Activated CD4-positive, alpha-beta T cell treated with anti-CD3 and anti-CD28 coated beads for 36 hours (primary cell): ENCODE results near the gene ZSWIM1. TPM values are rescaled to one million over a fixed set of nuclear protein-coding genes. Genes with fewer than 3 reads are reported as not detected.

Experiments used
- ATAC-seq: fragments of 200-7000 bp; cut with Tn5 transposase; one replicate; pipeline ENCODE4 v1.10.0; 2021; ENCODE audit warnings: mild to moderate bottlenecking, moderate library complexity
- CTCF ChIA-PET: fragments of 350-600 bp; sonication (Branson Sonifier 250); formaldehyde crosslinking; loops from one replicate; lab custom pipeline; 2021; ENCODE audit warnings: antibody characterized with exemption; lab: Charles Lee
- POLR2A ChIA-PET: fragments of 350-600 bp; sonication (Branson Sonifier 250); formaldehyde crosslinking; loops from one replicate; lab custom pipeline; 2021; ENCODE audit warnings: antibody characterized with exemption, inconsistent platforms; lab: Charles Lee
- DNase-seq: peaks from one replicate; pipeline ENCODE4 v3.0.0-alpha.2; 2020
- H3K27ac Mint-ChIP-seq: one replicate; pipeline ENCODE4 v1.8.0; 2021; ENCODE audit warnings: mixed read lengths
- H3K27me3 Mint-ChIP-seq: one replicate; pipeline ENCODE4 v1.8.0; 2021; ENCODE audit warnings: mixed read lengths
- H3K36me3 Mint-ChIP-seq: one replicate; pipeline ENCODE4 v1.8.0; 2021; ENCODE audit warnings: low read depth, mixed read lengths
- H3K4me1 Mint-ChIP-seq: one replicate; pipeline ENCODE4 v1.8.0; 2021; ENCODE audit warnings: mixed read lengths
- H3K4me3 Mint-ChIP-seq: one replicate; pipeline ENCODE4 v1.8.0; 2021; ENCODE audit warnings: mild to moderate bottlenecking, moderate library complexity, mixed read lengths
- H3K9me3 Mint-ChIP-seq: one replicate; pipeline ENCODE4 v1.8.0; 2021; ENCODE audit warnings: low read depth, mixed read lengths
- intact Hi-C, 2 experiments: fragments of 100-400 bp; cut with DNase I in 1 of 2; cut with micrococcal nuclease in 1 of 2; formaldehyde crosslinking; loops; one replicate each; pipeline versions ENCODE4 v1.14.2 to v1.15.1; 2022 to 2024; cut with DNase I, micrococcal nuclease
- total RNA-seq, 2 experiments: library from RNA; stranded (reverse); gene quantifications; one replicate each; pipeline ENCODE4 v1.2.3, GENCODE V29; 2021

The ZSWIM1 gene
- total RNA-seq, 2 experiments from 2014 or later, result 9.4 to 10.7 TPM

GRCh38 chr20:45909817-45910669 is 29.0 kb downstream of the ZSWIM1 start:
- POLR2A ChIA-PET, result interaction anchor here (0.7 kb wide), 1 partner anchor 34 kb away, joined by 5 read pairs; no protein-coding TSS in a partner anchor
- Mint-ChIP-seq H3K4me1 (peaks cover 16% of the 10 kb centered on the region), H3K36me3 (no peaks in the 10 kb centered on the region), H3K27ac (no peak overlapping the region), H3K27me3 (peaks cover 12% of the 10 kb centered on the region), H3K4me3 (peak overlapping the region; percentile 68), H3K9me3 (no peaks in the 10 kb centered on the region)
- ATAC-seq, result no peak
- no peak for DNase-seq
- CTCF ChIA-PET, result interaction anchor here (1.1 to 1.5 kb wide), 3 partner anchors 21 to 111 kb away, joined by 3 to 5 read pairs (median 4); no protein-coding TSS in a partner anchor
- intact Hi-C loops, result loop anchor here (1.0 kb wide), 3 partner anchors 25 to 98 kb away; partner anchors contain the start of genes UBE2C (in 1 of the 2) and ZSWIM1 (in 1 of the 2)

GRCh38 chr20:45910670-45911485 is 29.9 kb downstream of the ZSWIM1 start:
- H3K27me3 Mint-ChIP-seq, result peaks cover 12% of the 10 kb centered on the region
- intact Hi-C loops, result loop anchor here (1.0 kb wide), 7 partner anchors 20 to 453 kb away; partner anchors contain the start of genes ACOT8 (in 2 of the 2), UBE2C (in 2 of the 2), ZSWIM3 (in 2 of the 2) and CTSA (in 1 of the 2)
- no peaks in the 10 kb centered on the region for H3K9me3 Mint-ChIP-seq
- DNase-seq, result peak; percentile 98
- CTCF ChIA-PET, result interaction anchor here (0.7 to 1.5 kb wide), 5 partner anchors 9 to 112 kb away, joined by 3 to 5 read pairs (median 3); no protein-coding TSS in a partner anchor
- ATAC-seq, result peak; percentile 92
- no peaks in the 10 kb centered on the region for H3K36me3 Mint-ChIP-seq
- peak overlapping the region; percentile 68 for H3K4me3 Mint-ChIP-seq
- peaks cover 16% of the 10 kb centered on the region for H3K4me1 Mint-ChIP-seq
- POLR2A ChIA-PET, result interaction anchor here (0.7 kb wide), 1 partner anchor 33 kb away, joined by 5 read pairs; no protein-coding TSS in a partner anchor
- peak overlapping the region; percentile 80 for H3K27ac Mint-ChIP-seq

DNA sequence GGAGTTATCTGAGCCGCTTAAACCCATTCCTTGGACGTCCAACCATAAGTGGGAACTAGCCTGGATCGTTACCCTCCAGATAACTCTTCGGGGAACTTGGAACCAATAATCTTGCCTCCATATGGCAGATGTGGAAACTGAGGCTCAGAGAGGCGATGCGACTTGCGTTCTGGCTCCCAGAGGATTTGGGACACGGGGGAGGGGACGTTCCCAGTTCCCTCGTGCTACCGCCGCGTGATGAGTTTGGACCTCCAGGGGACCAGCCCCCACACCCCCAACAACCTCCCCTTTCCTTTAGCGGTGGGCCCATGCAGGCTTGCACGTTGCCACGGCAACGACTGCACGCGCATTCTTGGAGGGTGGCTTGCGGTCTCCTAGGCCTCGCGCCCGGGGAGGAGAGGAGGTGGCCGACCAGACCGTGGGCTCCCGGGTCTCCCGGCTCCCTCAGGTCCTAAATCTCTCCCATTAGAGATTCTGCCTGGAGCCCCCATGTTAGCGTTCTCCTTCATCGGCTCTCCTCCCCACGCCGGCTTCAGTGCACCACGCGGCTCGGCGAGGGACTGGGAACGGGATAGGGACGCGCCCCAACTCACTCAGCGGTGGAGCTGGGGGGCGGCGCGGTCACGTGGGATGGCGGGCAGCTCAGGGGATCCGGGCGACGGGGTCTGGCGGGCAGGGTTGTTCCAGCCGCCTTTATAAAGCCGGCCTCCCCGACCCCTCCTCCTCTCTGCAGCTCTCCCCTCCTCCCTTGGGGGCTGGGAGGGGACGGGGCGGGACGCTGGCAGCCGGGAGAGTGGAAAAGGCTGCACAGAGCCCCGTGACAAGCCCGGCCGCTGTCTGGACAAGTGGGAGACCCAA is 30.7 kb downstream of the ZSWIM1 start, which contains the start of gene PLTP:
TSS of gene PLTP (minus strand) at position 670 of the 858 bp plus-strand sequence. CDS start 703 bp downstream, outside the sequence.
- Mint-ChIP-seq H3K4me3 (peak within 1 kb of the TSS; percentile 68), H3K4me1 (peaks cover 16% of the 10 kb centered on the region), H3K9me3 (no peaks in the 10 kb centered on the region), H3K27ac (peak within 1 kb of the TSS; percentile 71), H3K27me3 (peaks cover 19% of the 10 kb centered on the region), H3K36me3 (no peaks in the 10 kb centered on the region)
- intact Hi-C loops, result loop anchor here (1.0 kb wide), 6 partner anchors 20 to 453 kb away; partner anchors contain the start of genes ACOT8 (in 2 of the 2), ZSWIM3 (in 2 of the 2), CTSA (in 1 of the 2) and NEURL2 (in 1 of the 2)
- ChIA-PET POLR2A (no interaction called here), CTCF (interaction anchor here (1.0 to 1.1 kb wide), 2 partner anchors 23 to 61 kb away, joined by 3 to 5 read pairs; no protein-coding TSS in a partner anchor)
- DNase-seq (peak; percentile 50), ATAC-seq (no peak)

GRCh38 chr20:45912344-45912682 is 31.3 kb downstream of the ZSWIM1 start:
- POLR2A ChIA-PET, result no interaction called here
- Mint-ChIP-seq H3K36me3 (no peaks in the 10 kb centered on the region), H3K27me3 (peaks cover 21% of the 10 kb centered on the region), H3K9me3 (no peaks in the 10 kb centered on the region), H3K27ac (no peak overlapping the region), H3K4me3 (peak overlapping the region; percentile 68), H3K4me1 (peaks cover 16% of the 10 kb centered on the region)
- intact Hi-C loops, result no loop called here
- CTCF ChIA-PET, result no interaction called here
- no peak for DNase-seq
- no peak for ATAC-seq

DNA sequence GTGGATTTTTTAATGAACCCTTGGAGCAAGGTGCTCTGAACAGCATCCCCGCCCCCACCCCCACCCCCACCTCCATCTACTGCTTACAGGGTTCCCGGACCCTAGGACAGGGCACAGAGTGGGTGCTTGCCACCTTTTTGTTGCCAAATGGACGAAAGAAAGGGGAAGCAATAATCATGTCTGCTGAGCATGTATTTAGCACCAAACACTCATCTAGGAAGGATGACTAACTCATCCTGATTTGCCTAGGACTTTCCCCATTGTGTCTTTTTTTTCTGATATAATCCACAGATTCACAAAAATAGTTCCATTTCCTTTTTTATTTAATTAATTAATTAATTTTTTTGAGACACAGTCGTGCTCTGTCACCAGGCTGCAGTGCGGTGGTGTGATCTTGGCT is 32.1 kb downstream of the ZSWIM1 start:
- intact Hi-C loops, result no loop called here
- ChIA-PET CTCF (no interaction called here), POLR2A (no interaction called here)
- peaks cover 24% of the 10 kb centered on the region for H3K27me3 Mint-ChIP-seq
- peaks cover 16% of the 10 kb centered on the region for H3K4me1 Mint-ChIP-seq
- no peak for ATAC-seq
- H3K27ac Mint-ChIP-seq, result no peak overlapping the region
- H3K4me3 Mint-ChIP-seq, result no peak overlapping the region
- no peak for DNase-seq
- H3K36me3 Mint-ChIP-seq, result no peaks in the 10 kb centered on the region
- H3K9me3 Mint-ChIP-seq, result no peaks in the 10 kb centered on the region

- ChIA-PET POLR2A (interaction anchor here (0.6 to 0.7 kb wide), 3 partner anchors 10 to 19 kb away, joined by 3 to 6 read pairs (median 5); partner anchors contain the start of gene PCIF1), CTCF (interaction anchor here (1.0 kb wide), 1 partner anchor 10 kb away, joined by 4 read pairs; no protein-coding TSS in a partner anchor)
- ATAC-seq (no peak), DNase-seq (no peak)
- Mint-ChIP-seq H3K27me3 (peaks cover 26% of the 10 kb centered on the region), H3K36me3 (no peaks in the 10 kb centered on the region), H3K9me3 (no peaks in the 10 kb centered on the region), H3K27ac (no peak overlapping the region), H3K4me3 (no peak overlapping the region), H3K4me1 (peaks cover 5% of the 10 kb centered on the region)
- intact Hi-C loops, result no loop called here
Measured at GRCh38 chr20:45917790-45918141, 36.7 kb downstream of the ZSWIM1 start.

DNA sequence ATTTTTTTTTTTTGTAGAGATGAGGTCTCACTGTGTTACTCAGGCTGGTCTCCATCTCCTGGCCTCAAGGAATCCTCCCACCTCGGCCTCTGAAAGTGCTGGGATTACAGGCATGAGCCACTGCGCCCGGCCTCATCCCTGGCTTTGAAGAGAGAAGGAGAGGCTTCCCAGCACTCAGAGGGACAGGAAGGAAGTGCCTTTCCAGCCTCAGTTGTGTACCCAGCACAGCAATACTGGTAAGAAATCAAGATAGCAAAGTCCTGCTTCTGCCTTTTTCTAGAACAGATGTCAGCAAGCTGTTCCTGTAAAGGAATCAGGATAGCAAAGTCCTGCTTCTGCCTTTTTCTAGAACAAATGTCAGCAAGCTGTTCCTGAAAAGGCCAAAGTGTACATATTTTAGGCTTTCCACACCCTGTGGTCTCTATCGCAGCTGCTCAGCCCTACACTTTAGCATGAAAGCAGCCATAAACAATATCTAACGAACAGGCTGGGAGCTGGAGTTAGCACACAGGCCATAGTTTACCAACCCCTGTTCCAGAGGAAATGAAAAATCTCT is 37.2 kb downstream of the ZSWIM1 start:
- Mint-ChIP-seq H3K4me1 (peaks cover 4% of the 10 kb centered on the region), H3K9me3 (no peaks in the 10 kb centered on the region), H3K4me3 (no peak overlapping the region), H3K27me3 (peaks cover 25% of the 10 kb centered on the region), H3K27ac (no peak overlapping the region), H3K36me3 (no peaks in the 10 kb centered on the region)
- CTCF ChIA-PET, result interaction anchor here (1.0 to 1.1 kb wide), 2 partner anchors 9 to 482 kb away, joined by 3 to 4 read pairs; no protein-coding TSS in a partner anchor
- no peak for ATAC-seq
- no peak for DNase-seq
- POLR2A ChIA-PET, result interaction anchor here (0.6 to 0.7 kb wide), 3 partner anchors 10 to 20 kb away, joined by 3 to 6 read pairs (median 5); partner anchors contain the start of gene PCIF1
- intact Hi-C loops, result no loop called here

DNA sequence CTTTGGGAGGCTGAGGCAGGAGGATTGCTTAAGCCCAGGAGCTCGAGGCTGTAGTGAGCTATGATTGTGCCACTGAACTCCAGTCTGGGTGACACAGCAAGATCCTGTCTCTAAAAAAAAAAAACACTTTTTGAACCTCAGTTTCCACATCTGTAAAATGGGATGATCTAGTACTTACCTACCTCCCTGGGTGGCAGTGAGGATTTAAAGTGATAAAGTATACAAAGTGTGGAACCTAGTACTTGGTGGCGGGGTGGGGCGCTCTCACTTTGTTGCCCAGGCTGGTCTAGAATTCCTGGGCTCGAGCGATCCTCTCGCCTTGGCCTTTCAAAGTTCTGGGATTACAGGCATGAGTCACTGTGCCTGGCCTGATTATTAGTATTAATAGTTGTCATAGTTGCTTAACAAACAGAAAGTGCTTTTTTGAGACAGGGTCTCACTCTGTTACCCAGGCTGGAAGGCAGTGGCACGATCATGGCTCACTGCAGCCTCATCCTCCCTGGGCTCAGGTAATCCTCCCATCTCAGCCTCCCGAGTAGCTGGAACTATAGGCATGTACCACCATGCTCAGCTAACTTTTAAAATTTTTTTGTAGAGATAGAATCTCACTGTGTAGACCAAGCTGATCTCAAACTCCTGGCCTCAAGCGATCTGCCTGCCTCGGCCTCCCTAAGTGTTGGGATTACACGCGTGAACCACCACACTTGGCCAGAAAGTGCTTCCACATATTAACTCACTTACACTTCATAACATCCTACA is 37.9 kb downstream of the ZSWIM1 start:
- DNase-seq (no peak), ATAC-seq (no peak)
- CTCF ChIA-PET, result interaction anchor here (1.0 to 1.1 kb wide), 2 partner anchors 9 to 482 kb away, joined by 3 to 4 read pairs; no protein-coding TSS in a partner anchor
- no peaks in the 10 kb centered on the region for H3K9me3 Mint-ChIP-seq
- no peak overlapping the region for H3K4me3 Mint-ChIP-seq
- peaks cover 4% of the 10 kb centered on the region for H3K4me1 Mint-ChIP-seq
- H3K27me3 Mint-ChIP-seq, result peaks cover 24% of the 10 kb centered on the region
- no peaks in the 10 kb centered on the region for H3K36me3 Mint-ChIP-seq
- intact Hi-C loops, result no loop called here
- POLR2A ChIA-PET, result no interaction called here
- no peak overlapping the region for H3K27ac Mint-ChIP-seq

- POLR2A ChIA-PET, result interaction anchor here (0.6 kb wide), 1 partner anchor 599 kb away, joined by 3 read pairs; no protein-coding TSS in a partner anchor
- H3K27me3 Mint-ChIP-seq, result peaks cover 16% of the 10 kb centered on the region
- no peak overlapping the region for H3K4me3 Mint-ChIP-seq
- peaks cover 5% of the 10 kb centered on the region for H3K4me1 Mint-ChIP-seq
- intact Hi-C loops, result no loop called here
- no peak overlapping the region for H3K27ac Mint-ChIP-seq
- DNase-seq, result no peak
- CTCF ChIA-PET, result interaction anchor here (0.5 to 1.4 kb wide), 4 partner anchors 9 to 50 kb away, joined by 3 to 5 read pairs (median 4); partner anchors contain the start of genes CTSA and NEURL2
- no peaks in the 10 kb centered on the region for H3K36me3 Mint-ChIP-seq
- no peak for ATAC-seq
- H3K9me3 Mint-ChIP-seq, result no peaks in the 10 kb centered on the region
Measured at GRCh38 chr20:45919542-45920399, 38.7 kb downstream of the ZSWIM1 start.
